Activated CD4-positive, alpha-beta T cell treated with anti-CD3 and anti-CD28 coated beads, Interleukin-2, amount 50 U/mL, for 48 hours (primary cell): ENCODE results near the gene PANK4.

Source experiments
- DNase-seq, 2 experiments: peaks; one replicate each; pipeline ENCODE4 v3.0.0-alpha.2; 2020

Gene PANK4

DNA sequence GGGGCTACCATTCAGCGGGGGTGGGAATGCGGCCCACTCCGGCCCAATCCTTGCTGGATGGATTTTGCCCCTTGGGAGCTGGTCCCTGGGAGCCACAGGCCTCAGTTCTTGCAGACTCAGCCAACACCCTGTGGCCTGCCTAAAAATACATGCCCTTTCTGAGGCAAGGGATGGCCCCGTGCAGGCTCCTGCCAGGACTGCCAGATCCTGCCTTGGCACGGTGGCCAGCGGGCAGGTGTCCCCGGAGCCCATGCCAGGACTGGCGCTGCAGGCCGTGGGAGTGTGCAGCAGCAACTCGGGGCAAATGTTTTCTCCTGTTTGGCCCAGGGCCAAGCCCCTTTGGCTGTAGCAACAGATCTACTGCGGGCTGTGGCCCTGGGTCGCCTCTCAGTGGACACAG, 1.6 kb upstream of the PANK4 start:
- DNase-seq = no peak

DNA sequence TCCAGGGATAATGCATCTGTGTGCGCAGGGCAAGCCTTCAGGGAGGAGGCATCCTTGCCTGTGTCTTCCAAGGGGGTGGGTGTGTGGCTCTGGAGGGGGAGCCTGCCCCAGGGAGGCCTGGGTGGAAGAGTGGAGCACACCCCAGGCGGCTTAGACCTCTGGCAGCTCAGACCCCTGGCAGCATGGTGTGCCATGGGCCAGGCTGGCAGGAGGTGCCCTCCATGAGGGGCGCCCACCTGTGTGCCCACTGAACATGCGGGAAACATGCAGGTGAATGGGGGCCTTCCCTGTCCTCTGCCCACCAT, 1.1 kb upstream of the PANK4 start:
- no peak for DNase-seq

DNA sequence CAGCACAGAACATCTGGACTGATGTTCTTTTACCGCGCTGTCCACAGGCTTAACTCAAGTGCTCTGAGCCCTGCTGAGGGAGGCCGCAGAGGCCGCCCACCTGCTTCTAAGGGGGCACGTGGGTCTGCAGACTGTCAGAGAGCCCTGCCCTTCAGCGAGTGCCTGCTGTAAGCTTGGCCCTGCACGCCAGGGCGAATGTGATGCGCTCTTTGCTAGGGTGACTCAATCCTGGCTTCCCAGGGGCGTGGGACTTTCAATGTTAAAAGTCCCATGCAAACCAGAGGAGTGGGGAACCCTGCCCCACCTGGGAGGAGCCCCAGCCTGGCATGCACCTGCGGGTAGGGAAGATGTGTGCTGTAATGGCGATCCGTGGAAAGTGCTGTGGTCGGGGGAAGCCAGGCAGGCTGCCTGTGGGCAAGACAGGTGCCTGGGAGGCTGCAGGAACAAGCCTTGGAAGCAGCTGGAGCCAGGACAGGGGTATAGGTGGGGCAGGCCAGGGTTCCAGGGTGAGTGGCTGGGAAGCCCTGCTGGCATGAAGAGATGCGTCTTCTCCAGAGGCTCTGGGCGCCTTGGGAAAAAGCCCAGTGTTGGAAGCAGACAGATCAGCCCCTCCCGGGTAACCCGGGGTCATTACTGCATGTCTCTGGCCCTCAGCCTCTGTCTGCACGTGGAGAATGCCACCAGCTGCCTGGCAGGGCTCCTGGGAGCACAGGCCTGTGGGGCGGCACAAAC, 594 bp upstream of the PANK4 start:
- DNase-seq = peak; percentile 76 to 81

DNA sequence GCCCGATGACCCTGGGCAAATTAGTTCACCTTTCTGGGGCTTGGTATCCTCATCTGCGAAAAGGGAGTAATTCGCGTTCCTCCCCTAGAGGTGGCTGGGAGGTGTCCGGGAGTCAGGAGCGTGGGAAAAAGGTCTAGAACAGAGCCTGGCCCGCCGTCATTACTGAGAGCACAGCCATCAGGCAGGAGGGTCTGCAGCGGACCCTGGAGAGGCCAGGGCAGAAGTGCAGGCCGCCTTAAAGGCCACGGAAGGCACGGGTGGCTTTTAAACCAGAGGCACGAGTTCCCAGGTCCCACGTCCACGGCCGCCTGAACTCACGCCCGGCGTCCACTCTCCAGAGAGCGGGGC, 850 bp downstream of the PANK4 start:
- DNase-seq = no peak

DNA sequence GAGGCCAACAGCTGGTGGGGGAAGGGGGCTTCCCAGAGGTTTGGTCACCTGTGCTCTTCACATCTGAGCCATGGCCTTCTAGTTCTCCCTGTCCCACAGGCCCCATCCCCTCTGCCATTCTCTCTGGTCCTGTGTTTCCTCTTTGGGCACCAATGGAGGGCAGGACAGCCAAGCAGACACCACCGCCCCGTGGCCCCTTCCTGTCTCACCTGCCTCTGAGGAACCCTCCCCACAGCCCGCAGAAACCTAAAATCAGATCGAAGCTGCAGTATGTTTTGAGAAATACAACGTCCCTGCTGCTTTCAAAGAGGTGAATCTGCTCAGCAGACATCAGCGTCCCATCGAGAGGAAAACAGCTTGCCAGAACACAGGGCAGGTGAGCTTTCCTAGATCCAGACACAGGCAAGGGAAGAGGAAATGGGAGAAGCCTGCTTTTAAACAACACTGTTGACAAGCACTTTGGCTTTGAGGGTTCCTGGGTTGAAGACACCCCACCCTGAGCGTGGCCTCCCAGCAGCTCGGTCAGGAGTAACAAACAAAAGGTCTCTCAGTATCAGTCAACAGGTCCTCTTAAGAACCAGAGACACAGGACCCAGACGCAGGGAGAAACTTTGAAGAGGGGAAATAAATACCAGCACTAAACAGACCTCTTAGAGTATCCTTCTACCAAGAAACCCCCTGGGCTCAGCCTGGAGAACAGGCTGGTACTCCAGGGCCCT, 2.3 kb downstream of the PANK4 start:
- peak; percentile 43 to 52 for DNase-seq

DNA sequence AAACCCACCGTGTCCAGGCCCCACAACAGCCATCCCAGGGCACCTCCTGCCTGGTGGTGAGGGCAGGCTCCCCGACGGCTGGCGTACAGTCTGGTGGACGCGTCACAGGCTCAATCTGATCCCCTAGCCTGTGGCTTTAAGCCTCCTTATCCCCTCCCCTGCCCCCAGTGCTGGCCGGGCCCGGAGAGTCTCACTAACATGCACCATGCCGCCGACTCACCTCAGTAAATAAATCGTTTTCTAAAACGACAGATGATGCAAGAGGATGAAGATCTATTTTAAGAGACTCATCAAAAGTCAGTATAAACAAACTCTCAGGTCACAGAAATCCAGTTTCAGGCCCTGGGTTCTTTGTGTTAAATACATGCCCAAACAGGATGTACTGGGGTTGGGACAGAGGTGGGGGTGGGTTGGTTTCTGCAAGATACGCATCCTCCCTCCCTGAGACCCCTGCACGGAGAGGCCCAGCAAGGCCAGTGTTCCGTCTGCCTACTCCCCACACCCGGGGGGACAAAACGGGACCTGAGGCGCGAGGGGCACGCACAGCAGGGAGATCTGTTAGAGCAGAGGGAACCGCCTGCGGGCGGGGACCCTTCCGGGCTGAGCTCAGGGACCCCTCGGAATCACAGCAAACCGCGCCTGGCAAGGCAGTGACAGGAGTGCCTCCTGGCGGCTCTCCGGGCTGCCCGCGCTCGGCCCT, 3.1 kb downstream of the PANK4 start:
- peak; percentile 34 to 50 for DNase-seq

DNA sequence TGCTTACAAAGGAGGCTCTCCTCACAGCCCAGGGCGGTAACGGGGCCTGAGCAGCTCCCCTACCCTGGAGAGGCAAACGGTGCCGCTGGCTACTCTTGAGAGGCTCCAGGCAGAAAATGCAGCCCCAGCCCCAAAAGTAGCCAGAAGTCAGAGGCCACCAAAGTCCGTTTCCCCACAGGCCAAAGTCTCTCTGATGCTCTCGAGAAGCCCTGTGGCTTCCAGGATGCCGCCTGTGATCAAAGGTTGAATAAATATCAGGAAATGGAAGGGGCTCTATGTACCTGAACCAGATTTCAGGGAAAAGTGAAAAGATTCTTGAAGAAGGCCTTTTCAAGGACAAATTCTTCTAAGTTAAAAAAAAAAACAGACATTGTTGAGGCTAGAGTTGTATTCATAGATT, 4.2 kb downstream of the PANK4 start:
- DNase-seq = no peak

DNA sequence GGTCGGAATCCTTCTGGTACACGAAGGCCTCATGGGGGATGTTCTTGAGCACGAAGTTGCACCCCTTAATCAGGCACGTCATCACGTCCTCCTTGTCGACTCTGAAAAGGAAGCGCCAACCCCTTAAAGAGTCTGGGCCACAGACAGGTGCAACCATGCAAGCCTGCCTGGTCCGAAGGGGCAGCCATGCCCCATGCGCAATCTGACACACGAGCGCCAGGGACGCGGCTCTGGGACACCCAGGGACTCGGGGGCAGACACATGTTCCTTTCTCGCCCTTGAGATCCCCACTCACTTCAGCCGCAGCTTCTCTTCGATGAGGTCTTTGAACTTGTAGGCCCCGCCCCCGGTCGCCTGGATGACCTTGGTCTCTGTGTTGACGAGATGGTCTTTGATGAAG, 5.6 kb downstream of the PANK4 start:
- DNase-seq = no peak

DNA sequence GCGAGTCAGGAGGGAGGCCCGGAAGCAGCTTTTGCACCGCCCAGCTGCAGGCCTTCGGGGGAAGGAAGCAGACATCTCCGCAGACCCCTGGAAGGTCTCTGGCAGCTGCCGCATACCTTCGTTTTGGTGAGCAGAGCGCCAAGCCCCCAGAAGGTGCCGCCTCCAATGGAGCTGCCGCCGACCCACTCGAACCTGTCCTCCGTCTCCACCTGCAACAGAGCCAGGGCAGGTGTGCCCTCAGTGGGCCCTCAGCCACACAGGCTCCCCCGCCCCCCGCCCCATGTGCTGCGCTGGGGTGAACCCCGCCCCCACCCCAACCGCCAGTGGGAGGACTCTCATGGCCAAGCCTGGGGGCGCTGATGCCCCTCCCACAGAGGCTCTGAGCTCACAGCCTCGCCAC, 6.2 kb downstream of the PANK4 start:
- DNase-seq = no peak

DNA sequence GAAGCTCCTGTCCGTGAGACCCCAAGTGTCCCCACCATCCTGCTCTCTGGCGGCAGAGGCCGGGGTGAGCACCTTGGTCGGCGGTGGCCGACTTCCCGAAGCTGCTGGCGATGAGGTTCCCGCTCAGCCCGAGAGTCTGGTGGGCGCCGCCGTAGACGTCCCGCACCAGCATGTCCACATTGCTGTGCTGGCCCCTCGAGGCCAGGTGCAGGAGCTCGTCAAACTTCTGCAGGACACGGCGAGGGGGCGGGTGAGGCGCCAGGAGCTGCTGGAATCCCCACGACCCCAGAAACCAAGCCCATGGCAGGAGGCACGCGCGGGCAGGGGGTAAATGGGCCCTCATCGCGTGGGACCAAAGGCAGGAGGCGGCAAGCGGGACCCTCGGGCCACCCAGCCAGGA, 6.7 kb downstream of the PANK4 start:
- no peak for DNase-seq

DNA sequence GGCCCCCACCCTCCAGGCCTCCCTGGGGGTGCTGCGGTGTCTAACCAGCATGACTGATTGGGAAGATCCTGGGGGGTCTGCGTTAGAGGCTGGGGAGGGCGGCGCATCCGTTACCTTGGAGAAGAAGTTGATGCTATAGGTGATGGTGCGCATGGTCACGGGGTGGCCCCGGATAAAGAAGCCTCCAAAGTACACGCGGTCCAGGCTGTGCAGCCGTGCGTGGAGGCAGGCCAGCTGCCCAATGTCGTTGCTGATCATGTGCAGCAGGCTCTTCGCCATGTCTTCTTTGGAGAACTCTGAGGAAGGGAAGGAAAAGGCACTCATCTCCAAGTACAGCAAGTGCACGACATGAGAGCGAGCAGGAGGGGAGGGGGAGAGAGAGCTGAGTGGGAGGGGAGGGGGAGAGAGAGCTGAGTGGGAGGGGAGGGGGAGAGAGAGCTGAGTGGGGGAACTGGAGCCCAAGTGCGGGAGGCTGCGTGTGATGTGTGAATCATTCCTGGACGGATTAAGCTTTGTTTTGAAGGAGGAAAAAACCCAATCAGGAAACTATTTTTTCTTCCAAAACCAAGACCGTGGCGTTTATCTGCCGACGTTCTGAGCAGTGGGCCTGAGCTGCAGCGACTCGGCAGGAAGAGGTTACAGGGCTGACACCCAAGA, 7.2 kb downstream of the PANK4 start:
- no peak for DNase-seq

DNA sequence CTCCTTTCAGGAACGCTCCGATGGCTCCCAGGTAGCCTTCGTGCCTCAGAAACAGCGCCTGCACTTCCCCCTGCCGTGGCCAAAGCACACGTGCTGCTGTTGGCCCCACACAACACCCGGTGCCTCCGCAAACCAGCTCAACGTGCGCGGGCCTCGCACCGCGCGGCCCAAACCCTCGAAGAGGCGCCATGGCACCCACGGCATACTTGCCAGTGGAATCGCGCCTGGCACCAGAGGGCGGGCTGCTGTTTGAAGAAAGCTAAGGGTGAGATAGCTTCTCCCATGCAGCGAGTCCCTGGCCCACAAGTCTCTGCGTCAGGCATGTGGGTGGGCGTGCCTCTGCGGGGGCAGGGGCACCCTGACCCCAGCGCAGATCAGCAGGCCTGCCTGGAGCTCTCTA, 7.9 kb downstream of the PANK4 start:
- no peak for DNase-seq

DNA sequence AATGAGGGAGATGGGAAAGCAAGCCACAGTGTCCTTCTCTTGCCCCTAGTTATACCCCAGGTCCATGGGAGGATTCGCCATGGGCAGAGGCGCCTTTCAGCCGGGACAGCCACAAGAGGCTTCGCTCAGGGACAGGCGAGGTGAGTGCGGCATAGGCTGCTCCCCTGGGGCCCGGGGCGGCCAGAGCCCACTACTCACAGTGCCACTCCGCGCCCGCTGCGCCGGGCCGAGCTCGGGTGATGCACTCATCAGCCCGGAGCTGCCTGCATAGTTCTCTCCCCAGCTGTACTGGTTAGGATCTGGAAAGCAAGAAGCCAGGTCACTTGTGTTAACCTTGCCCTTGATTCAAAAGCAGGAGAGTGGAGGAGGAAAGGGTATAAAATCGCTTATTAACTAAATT, 8.4 kb downstream of the PANK4 start:
- no peak for DNase-seq

DNA sequence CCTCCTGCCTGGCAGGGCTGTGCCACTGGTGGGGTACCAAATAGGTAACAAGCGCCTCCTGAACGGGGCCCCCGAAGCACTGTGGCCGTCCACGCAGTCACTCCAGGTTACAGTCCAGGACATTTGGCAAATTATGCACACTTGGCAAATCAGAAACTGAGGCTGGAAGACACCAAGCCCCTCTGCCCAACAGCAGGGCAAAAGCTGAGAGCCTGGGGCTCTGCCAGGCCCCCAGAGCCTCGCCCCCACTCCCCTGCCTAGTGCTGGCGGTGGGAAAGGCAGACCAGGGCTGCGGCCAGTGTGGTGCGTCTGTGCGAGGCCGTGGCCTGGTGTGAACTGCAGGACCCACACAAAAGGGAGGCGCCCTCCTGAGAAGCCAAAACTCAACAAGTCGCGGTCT, 9.4 kb downstream of the PANK4 start:
- DNase-seq = no peak

DNA sequence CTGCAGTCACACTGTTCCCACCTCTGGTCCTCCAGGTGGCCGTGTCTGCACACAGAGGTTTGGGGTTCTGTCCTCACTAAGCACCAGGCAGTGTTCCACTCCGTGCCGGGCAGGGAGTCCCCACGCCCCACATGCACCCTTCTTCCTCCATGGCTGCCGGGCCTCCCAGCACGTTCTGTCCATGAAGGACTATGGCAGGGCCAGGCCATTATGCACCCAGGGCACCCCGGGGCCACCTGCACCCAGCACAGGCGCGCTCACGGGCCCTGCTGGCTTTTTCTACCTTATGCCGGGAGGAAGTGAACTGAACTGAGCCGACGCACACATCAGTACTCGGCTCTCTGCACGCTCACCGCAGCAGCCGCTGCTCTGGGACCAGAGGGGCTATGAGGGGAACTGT, 10.3 kb downstream of the PANK4 start:
- no peak for DNase-seq

DNA sequence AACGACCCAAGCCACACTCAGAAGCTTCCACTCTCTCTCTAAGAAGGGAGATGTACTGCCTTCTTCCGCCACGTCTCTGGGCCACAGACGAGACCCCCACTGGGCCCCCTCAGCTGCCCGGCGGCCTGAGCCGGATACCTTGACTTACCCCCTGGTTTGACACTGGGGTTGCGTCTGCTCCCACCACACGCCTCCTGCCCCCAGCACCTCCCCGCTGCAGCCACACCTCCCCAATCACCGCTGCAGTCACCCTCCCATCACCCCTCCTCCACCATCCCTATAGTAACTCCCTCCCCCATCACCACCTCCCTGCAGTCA, 10.7 kb downstream of the PANK4 start:
- no peak for DNase-seq

DNA sequence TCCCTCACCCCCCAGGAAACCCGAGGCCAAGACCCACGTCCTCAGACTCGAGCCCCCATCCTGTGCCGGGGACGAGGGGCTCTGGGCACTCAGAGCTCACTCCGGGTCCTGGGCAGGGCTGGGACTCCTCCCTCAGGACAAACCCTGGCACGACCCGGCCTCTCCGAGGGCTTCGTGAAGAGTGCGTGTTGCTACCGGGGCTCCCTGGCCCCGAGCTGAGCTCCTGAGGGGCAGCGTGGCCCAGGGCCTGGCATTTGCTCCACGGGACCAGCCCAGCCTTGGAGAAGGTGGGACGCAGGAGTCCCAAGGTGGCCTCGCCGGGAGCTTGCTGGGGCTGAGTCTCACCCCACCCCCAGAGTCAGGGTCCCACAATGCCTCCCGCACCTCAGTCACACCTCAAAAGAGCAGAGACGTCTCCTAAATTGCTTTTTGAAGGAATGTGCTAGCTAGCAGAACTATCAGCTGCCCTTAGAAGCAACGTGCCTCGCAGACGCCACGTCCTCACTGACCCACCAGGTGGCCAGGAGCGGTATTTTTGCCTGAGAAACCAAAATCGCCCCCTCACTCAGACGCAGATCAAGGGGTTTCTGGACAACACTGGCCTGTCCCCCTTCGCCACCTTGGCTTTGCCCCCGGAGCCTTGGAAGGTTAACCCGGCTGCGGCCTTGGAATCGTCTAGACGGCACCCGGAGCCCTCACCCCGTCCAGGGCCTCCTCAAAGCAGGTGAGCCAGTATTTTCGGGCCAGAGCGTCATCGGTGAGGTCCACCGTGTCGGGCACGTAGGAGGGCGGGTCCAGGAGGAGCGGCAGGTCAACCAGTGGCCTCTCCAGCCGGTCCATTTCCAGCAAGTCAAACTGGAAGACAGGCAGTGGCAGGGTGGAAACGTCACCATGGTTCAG, 11.3 kb downstream of the PANK4 start:
- no peak for DNase-seq

DNA sequence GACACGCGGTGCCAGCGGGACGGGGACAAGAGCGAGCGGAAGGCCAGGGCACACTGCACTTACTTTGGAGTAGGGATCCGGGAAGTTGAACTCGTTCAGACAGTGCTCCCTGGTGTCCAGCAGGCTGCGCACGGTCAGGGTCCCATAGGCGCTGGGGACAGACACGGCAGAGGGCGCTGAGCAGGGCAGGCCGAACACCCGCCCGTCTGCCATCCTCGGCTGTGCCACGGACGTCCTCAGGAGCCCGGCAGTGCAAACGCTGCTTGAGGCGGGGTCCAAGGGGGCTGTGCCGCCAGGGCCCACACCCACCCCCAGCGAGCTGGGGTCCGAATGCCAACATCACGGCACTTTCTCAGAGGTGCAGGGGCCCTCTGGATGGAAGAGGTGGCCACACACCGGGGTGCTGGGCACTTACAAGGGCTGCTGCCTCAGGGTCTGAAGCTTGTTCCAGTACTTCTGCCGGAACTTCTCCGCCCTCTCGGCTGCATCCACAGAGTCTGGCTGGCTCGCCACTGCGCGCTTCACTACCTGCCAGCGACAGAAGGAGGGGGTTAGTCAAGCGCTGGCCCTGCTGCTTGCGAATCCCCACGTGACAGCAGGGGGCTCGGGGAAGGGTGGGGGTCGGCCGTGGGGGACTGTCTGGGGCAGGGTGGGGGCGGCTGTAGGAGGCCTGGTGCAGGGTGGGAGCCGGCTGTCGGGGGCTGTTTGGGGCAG, 12.3 kb downstream of the PANK4 start:
- DNase-seq = no peak

DNA sequence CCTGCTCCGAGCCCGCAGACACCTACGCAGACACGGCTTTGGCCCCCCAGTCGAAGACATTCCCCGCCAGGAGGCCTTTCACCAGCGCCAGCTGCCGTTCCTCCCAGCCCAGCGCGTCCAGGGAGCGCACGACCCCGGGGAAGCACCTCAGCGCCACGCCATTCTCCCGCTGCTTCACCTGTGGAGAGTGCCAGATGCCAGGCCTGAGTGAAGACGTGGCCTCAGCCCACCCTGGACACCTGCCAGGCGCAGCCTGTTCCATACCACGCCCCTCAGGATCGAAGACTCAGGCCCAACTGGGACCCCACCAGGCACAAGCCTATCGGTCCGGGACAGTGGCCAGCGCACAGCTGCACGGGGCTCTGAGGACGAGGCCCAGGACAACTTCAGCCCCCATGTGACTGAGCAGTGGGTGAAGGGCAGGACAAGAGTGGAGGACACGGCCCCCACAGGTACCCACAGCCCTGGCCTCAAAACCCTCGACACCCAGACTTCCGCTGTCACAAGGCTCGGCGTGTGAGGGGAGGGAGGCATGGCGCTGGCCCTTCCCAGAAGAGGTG, 13.5 kb downstream of the PANK4 start:
- no peak for DNase-seq

DNA sequence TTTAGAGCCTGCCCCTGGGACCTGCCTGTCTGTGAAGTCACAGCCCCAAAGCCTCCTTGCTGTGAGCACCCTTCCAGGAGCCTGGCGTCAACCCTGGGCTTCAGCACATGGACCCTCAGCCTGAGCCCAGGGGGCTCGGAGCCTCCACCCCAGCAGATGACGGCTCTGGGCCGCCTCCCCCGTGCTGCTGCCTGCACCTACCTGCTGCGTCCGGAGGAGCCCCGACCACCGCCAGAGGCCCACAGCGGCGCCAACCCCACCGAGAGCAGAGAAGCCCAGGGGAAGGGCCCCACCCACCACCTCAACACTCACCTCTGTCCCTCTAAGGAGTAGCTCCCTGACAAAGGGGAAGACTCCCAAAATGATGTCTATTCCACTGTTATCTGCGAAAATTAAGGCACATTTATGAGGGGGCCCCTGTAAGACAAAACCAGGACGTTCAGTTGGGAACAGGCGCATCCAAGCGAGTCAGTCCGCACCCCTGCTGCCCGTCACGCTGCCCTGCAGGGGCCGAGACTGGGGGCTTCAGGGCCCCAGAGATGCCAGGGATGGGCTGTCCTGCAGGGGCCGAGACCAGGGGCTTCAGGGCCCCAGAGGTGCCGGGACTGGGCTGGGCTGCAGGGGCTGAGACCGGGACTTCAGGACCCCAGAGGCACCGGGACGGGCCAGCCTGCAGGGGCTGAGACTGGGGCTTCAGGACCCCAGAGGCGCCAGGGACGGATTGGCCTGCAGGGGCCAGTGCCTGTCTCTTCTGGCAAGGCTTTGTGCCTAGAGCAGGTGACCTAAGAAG, 15.8 kb downstream of the PANK4 start:
- DNase-seq = no peak

DNA sequence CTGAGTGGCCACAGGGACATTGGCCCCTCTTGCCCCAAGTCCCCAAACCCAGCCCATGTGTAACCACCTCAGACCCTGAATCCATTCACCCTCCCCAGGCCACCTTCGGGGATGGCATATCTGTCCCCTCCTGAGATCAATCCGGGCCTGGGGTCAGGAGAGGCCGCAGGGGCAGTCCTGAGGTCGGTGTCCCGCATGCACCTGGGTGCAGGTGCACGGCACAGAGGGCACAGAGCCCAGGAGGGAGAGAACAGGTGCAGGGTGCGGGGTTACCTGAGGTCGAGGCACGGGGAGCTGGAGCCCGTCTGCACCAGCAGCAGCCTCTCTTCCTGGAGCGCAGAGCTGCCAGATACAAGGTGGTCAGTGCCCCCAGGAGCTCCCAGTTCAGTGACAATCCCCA, 16.8 kb downstream of the PANK4 start:
- no peak for DNase-seq
